HCT116 (cell line): Measurements from ENCODE around the gene LRRIQ3.

ENCODE experiments used
- POLR2A ChIP-seq: IDR thresholded peaks from 2 replicates; pipeline ENCODE4 v1.7.0; 2011; ENCODE audit warnings: borderline replicate concordance; ENCODE audit not compliant: insufficient read depth, insufficient read length; ENCODE audit errors: extremely low read depth
- POLR2AphosphoS5 ChIP-seq: IDR thresholded peaks from 2 replicates; pipeline ENCODE4 v1.6.1; 2011; ENCODE audit warnings: mild to moderate bottlenecking, low read depth, low read length, moderate library complexity

GRCh38 chr1:74011736-74012135 lies 186.2 kb downstream of the LRRIQ3 start:
- no peak for TF ChIP-seq POLR2AphosphoS5
- no peak for TF ChIP-seq POLR2A
